ENCODE results near the gene CSTF1. TPM values are rescaled to one million over a fixed set of nuclear protein-coding genes. Genes with fewer than 3 reads are reported as not detected.

CSTF1 gene
- total RNA-seq: 20.7 and 26.0 TPM in 2 replicates

GRCh38 chr20:56392132-56392880 lies at the start of gene CSTF1, which contains the start of gene AURKA:
Gene CSTF1 (plus strand): TSS chr20:56392645. CDS start chr20:56395553, 2,908 bp downstream.
Gene AURKA (minus strand): TSS chr20:56392215. CDS start chr20:56388197, 4,018 bp downstream.

GRCh38 chr20:56358600-56359211 lies 33.7 kb upstream of the CSTF1 start, which contains the start of gene FAM210B:
Gene FAM210B (plus strand): TSS chr20:56358974. CDS start chr20:56359006, 32 bp downstream.

GRCh38 chr20:56411759-56412472 lies 19.5 kb downstream of the CSTF1 start, which contains the start of gene CASS4:
Gene CASS4 (plus strand): TSS chr20:56412260. CDS start chr20:56412459, 199 bp downstream.

Other genes with a start within 250 kb of the CSTF1 start
- not detected in 2 replicates for gene MC3R, start 143.9 kb upstream of the CSTF1 start, total RNA-seq
- 52.0 and 57.9 TPM in 2 replicates for gene FAM210B, start 33.7 kb upstream of the CSTF1 start, total RNA-seq
- gene AURKA, start 430 bp upstream of the CSTF1 start, total RNA-seq: 3.2 and 3.8 TPM in 2 replicates
- 1.4 and 19.1 TPM in 2 replicates for gene CASS4, start 19.6 kb downstream of the CSTF1 start, total RNA-seq
- 54.7 and 62.8 TPM in 2 replicates for gene RTF2, start 76.0 kb downstream of the CSTF1 start, total RNA-seq
- gene FAM209A, start 132.1 kb downstream of the CSTF1 start, total RNA-seq: not detected in 2 replicates
- gene FAM209B, start 140.6 kb downstream of the CSTF1 start, total RNA-seq: not detected in 2 replicates
- not detected in 2 replicates for gene TFAP2C, start 236.7 kb downstream of the CSTF1 start, total RNA-seq

Data from pericardium fibroblast (primary cell).